SK-N-SH (cell line): ENCODE measurements around the gene UPF2. TPM values are rescaled to one million over a fixed set of nuclear protein-coding genes. Genes with fewer than 3 reads are reported as not detected.
"Not testable (repeated sequence)": the region's sequence is repeated elsewhere in the genome, so short reads cannot be mapped to it uniquely, and the experiment has no call there.

Source experiments
- CTCF ChIA-PET: fragments of 300-600, 350-600 bp; formaldehyde crosslinking; extraction: SDS; loops from one replicate; lab custom pipeline; 2021; lab: Yijun Ruan, JAX
- POLR2A ChIA-PET: fragments of 350-600 bp; sonication (Branson Sonifier 250); formaldehyde crosslinking; extraction: SDS; loops from one replicate; lab custom pipeline; 2020; ENCODE audit warnings: antibody characterized with exemption, inconsistent platforms; lab: Yijun Ruan, JAX
- DNase-seq: peaks from one replicate; pipeline ENCODE4 v3.0.0; 2012
- H2AFZ ChIP-seq: fragments of 200-600 bp; sonication (generic); 2 replicates; pipeline ENCODE4 v1.8.1; 2016; ENCODE audit warnings: antibody characterized with exemption, mild to moderate bottlenecking, low read depth
- H3F3A ChIP-seq: fragments of 200-600 bp; sonication (generic); replicated peaks from 2 replicates; pipeline ENCODE3; 2016; ENCODE audit warnings: antibody characterized with exemption, mild to moderate bottlenecking; ENCODE audit not compliant: insufficient read depth
- H3K27ac ChIP-seq, 2 experiments: fragments of 200-500 bp in 1 of 2; fragments of 200-600 bp in 1 of 2; sonication (Bioruptor generic) in 1 of 2; sonication (generic), shearing (Covaris generic) in 1 of 2; 2 replicates each; pipeline versions ENCODE4 v1.5.1 to v1.6.1; 2014 to 2016; ENCODE audit warnings: low read depth in 2 of 2, inconsistent platforms in 1 of 2, low read length in 1 of 2, mild to moderate bottlenecking in 1 of 2, mixed read lengths in 1 of 2
- H3K27me3 ChIP-seq: fragments of 200-600 bp; sonication (generic), shearing (Covaris generic); 2 replicates; pipeline ENCODE4 v1.6.1; 2016; ENCODE audit warnings: mixed run types; ENCODE audit not compliant: insufficient read depth
- H3K36me3 ChIP-seq, 2 experiments: fragments of 200-500 bp in 1 of 2; fragments of 200-600 bp in 1 of 2; sonication (Bioruptor generic) in 1 of 2; sonication (generic) in 1 of 2; replicated peaks in 1 of 2; 2 replicates each; pipeline versions ENCODE3 to v1.5.1; 2014 to 2016; ENCODE audit warnings: low read length in 1 of 2, mild to moderate bottlenecking in 1 of 2; ENCODE audit not compliant: insufficient read depth in 2 of 2, control insufficient read depth in 1 of 2
- H3K4me1 ChIP-seq, 2 experiments: fragments of 200-500 bp in 1 of 2; fragments of 200-600 bp in 1 of 2; sonication (Bioruptor generic) in 1 of 2; sonication (generic), shearing (Covaris generic) in 1 of 2; 2 replicates each; pipeline versions ENCODE4 v1.5.1 to v1.6.1; 2014 to 2016; ENCODE audit warnings: low read depth in 1 of 2, low read length in 1 of 2, mixed run types in 1 of 2; ENCODE audit not compliant: insufficient read depth in 2 of 2, control insufficient read depth in 1 of 2
- H3K4me2 ChIP-seq: fragments of 200-600 bp; sonication (generic), shearing (Covaris generic); 2 replicates; pipeline ENCODE4 v1.6.1; 2017; ENCODE audit warnings: mixed run types
- H3K4me3 ChIP-seq, 2 experiments: fragments of 200-500 bp in 1 of 2; fragments of 200-600 bp in 1 of 2; sonication (Bioruptor generic) in 1 of 2; sonication (generic), shearing (Covaris generic) in 1 of 2; 2 replicates each; pipeline versions ENCODE4 v1.5.1 to v1.8.1; 2014 to 2016; ENCODE audit warnings: low read depth in 2 of 2, inconsistent platforms in 1 of 2, low read length in 1 of 2, mild to moderate bottlenecking in 1 of 2, mixed read lengths in 1 of 2, moderate library complexity in 1 of 2
- H3K79me2 ChIP-seq: fragments of 200-600 bp; sonication (generic); 2 replicates; pipeline ENCODE4 v1.8.1; 2017; ENCODE audit warnings: mild to moderate bottlenecking; ENCODE audit not compliant: insufficient read depth
- H3K9ac ChIP-seq: fragments of 200-600 bp; sonication (generic); 2 replicates; pipeline ENCODE4 v1.6.1; 2017; ENCODE audit warnings: mixed run types
- H3K9me2 ChIP-seq: fragments of 200-600 bp; sonication (generic); 2 replicates; pipeline ENCODE4 v1.6.1; 2017; ENCODE audit warnings: mixed run types
- H3K9me3 ChIP-seq: fragments of 200-600 bp; sonication (generic); 2 replicates; pipeline ENCODE4 v1.6.1; 2017; ENCODE audit warnings: mixed run types, mild to moderate bottlenecking, moderate library complexity
- H4K20me1 ChIP-seq: fragments of 200-600 bp; sonication (generic); 2 replicates; pipeline ENCODE4 v1.6.1; 2017; ENCODE audit warnings: mild to moderate bottlenecking, mixed run types; ENCODE audit not compliant: insufficient read depth
- FOXM1 ChIP-seq: IDR thresholded peaks from 2 replicates; pipeline ENCODE4 v1.4.0; 2012; ENCODE audit warnings: low read depth, mild to moderate bottlenecking
- GABPA ChIP-seq: IDR thresholded peaks from 2 replicates; pipeline ENCODE4 v1.4.0; 2012; ENCODE audit warnings: low read depth, mild to moderate bottlenecking
- NFIC ChIP-seq: IDR thresholded peaks from 2 replicates; pipeline ENCODE4 v1.4.0; 2012; ENCODE audit warnings: borderline replicate concordance
- PBX3 ChIP-seq: IDR thresholded peaks from 2 replicates; pipeline ENCODE4; 2012
- RFX5 ChIP-seq: IDR thresholded peaks from 2 replicates; pipeline ENCODE4 v1.6.1; 2012; ENCODE audit warnings: mild to moderate bottlenecking, improper control_type of control experiment, low read length
- RXRA ChIP-seq: IDR thresholded peaks from 2 replicates; pipeline ENCODE4 v1.4.0; 2012; ENCODE audit warnings: low read depth, mild to moderate bottlenecking, borderline replicate concordance
- TEAD4 ChIP-seq: IDR thresholded peaks from 2 replicates; pipeline ENCODE4 v1.4.0; 2012; ENCODE audit warnings: mild to moderate bottlenecking, borderline replicate concordance; ENCODE audit not compliant: insufficient read depth
- WGBS: methylation state at CpG from one replicate; pipeline ENCODE4 v1.1.6; 2017; ENCODE audit warnings: low lambda C conversion rate; 5-methylcytosine and 5-hydroxymethylcytosine counted together
- polyA plus RNA-seq, 3 experiments: library from polyadenylated mRNA; depleted of rRNA; stranded (reverse); fragments of >200 nt; gene quantifications; 2 replicates each; pipeline ENCODE4 v1.2.3, GENCODE V29; 2012
- TF ChIP-seq, protein P1 (sequence below): fragments of 150-350 bp; IDR thresholded peaks from 2 replicates; pipeline ENCODE4 v1.6.1; 2016; ENCODE audit warnings: mild to moderate bottlenecking, low read depth, low read length
- TF ChIP-seq, protein P2 (sequence below): IDR thresholded peaks from 2 replicates; pipeline ENCODE4 v1.4.0; 2012; ENCODE audit warnings: low read depth, borderline replicate concordance

Gene UPF2
- polyA plus RNA-seq, 1 of the 3 experiments (the other 2 are of a cell fraction): 4.7 TPM

- H3K9me2 ChIP-seq: no peaks in the 10 kb centered on the region
- WGBS: 98% methylated on average over 3 of the region's 3 CpGs
- H3K27me3 ChIP-seq: no peaks in the 10 kb centered on the region
- ChIA-PET CTCF (interaction anchor here (0.7 to 1.5 kb wide), 2 partner anchors 200 to 461 kb away, joined by 3 to 7 read pairs; no protein-coding TSS in a partner anchor), POLR2A (no interaction called here)
- H3K36me3 ChIP-seq: peaks cover 15 to 46% of the 10 kb centered on the region in 2 experiments
- no peak overlapping the region for H2AFZ ChIP-seq
- H3K9ac ChIP-seq: no peak overlapping the region
- no peak overlapping the region for H3K4me2 ChIP-seq
- H3K27ac ChIP-seq: no peak overlapping the region
- H3K4me3 ChIP-seq: no peak overlapping the region
- H4K20me1 ChIP-seq: no peaks in the 10 kb centered on the region
- no peaks in the 10 kb centered on the region for H3F3A ChIP-seq
- no peaks in the 10 kb centered on the region for H3K4me1 ChIP-seq
- DNase-seq: no peak
- no peak for TF ChIP-seq FOXM1
- no peaks in the 10 kb centered on the region for H3K9me3 ChIP-seq
- no peaks in the 10 kb centered on the region; the same call in 1 of the 2 replicates for H3K79me2 ChIP-seq
Observed at GRCh38 chr10:11982253-11982652, 60.4 kb downstream of the UPF2 start.

DNA sequence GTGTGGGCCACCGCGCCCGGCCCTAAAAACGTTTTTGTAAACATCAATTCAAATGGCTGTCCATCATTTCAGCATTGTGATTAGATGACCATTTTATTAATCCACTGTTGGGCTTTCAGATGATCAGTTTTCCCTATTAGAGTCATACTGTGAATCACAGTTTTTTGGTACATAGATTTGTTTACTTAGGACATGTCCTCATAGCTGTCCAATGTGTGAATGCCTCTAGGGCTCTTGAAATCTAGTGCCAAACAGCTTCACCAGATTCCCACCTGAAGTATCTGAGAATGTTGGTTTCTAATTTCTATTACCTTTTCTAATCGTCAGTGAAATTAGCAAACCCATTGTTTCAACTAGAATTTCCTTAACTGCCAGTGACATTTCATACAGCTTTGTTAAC lies 66.8 kb downstream of the UPF2 start:
- no peaks in the 10 kb centered on the region for H3K9me3 ChIP-seq
- H3K9me2 ChIP-seq: no peaks in the 10 kb centered on the region
- H3K36me3 ChIP-seq: peaks cover 28 to 48% of the 10 kb centered on the region in 2 experiments
- no peak overlapping the region for H2AFZ ChIP-seq
- no peaks in the 10 kb centered on the region for H3K79me2 ChIP-seq
- no peaks in the 10 kb centered on the region for H4K20me1 ChIP-seq
- H3F3A ChIP-seq: peaks cover 4% of the 10 kb centered on the region
- no peaks in the 10 kb centered on the region for H3K4me1 ChIP-seq
- H3K27ac ChIP-seq: no peak overlapping the region
- H3K4me3 ChIP-seq: no peak overlapping the region
- no peak for DNase-seq
- no peak overlapping the region for H3K4me2 ChIP-seq
- CTCF ChIA-PET: interaction anchor here (1.2 to 1.6 kb wide), 2 partner anchors 11 to 193 kb away, joined by 5 to 15 read pairs; no protein-coding TSS in a partner anchor
- TF ChIP-seq RFX5 (no peak), NFIC (no peak), TEAD4 (no peak)
- TF ChIP-seq, all 33 proteins: peak for 0
- no peak overlapping the region for H3K9ac ChIP-seq
- H3K27me3 ChIP-seq: no peaks in the 10 kb centered on the region
- 93% methylated on average over 5 of the region's 5 CpGs for WGBS
- POLR2A ChIA-PET: no interaction called here

DNA sequence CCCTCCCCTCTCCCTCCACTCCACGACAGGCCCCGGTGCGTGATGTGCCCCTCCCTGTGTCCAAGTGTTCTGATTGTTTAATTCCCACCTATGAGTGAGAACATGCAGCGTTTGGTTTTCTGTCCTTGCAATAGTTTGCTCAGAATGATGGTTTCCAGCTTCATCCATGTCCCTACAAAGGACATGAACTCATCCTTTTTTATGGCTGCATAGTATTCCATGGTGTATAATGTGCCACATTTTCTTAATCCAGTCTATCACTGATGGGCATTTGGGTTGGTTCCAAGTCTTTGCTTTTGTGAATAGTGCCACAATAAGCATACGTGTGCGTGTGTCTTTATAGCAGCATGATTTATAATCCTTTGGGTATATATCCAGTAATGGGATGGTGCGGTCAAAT lies 70.1 kb downstream of the UPF2 start:
- H3F3A ChIP-seq, H3K4me2 ChIP-seq, H3K27ac ChIP-seq, H3K9me3 ChIP-seq, H3K79me2 ChIP-seq, H3K4me3 ChIP-seq, H3K4me1 ChIP-seq, H2AFZ ChIP-seq, H3K9ac ChIP-seq, POLR2A ChIA-PET, H3K27me3 ChIP-seq, H3K9me2 ChIP-seq, CTCF ChIA-PET, DNase-seq, H4K20me1 ChIP-seq: not testable (repeated sequence)
- 98% methylated on average over 7 of the region's 7 CpGs for WGBS
- H3K36me3 ChIP-seq: peaks cover 16 to 51% of the 10 kb centered on the region in 2 experiments

- Histone ChIP-seq H3K4me1 (no peaks in the 10 kb centered on the region), H3K4me2 (no peak overlapping the region), H3K9ac (no peak overlapping the region), H2AFZ (no peak overlapping the region), H3K27ac (no peak overlapping the region), H3K36me3 (peaks cover 52 to 61% of the 10 kb centered on the region in 2 experiments)
- 96% methylated on average over 2 of the region's 2 CpGs for WGBS
- TF ChIP-seq GABPA (no peak), RXRA (no peak), PBX3 (no peak)
- TF ChIP-seq, protein P1, sequence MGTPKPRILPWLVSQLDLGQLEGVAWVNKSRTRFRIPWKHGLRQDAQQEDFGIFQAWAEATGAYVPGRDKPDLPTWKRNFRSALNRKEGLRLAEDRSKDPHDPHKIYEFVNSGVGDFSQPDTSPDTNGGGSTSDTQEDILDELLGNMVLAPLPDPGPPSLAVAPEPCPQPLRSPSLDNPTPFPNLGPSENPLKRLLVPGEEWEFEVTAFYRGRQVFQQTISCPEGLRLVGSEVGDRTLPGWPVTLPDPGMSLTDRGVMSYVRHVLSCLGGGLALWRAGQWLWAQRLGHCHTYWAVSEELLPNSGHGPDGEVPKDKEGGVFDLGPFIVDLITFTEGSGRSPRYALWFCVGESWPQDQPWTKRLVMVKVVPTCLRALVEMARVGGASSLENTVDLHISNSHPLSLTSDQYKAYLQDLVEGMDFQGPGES: no peak
- TF ChIP-seq, protein P2, sequence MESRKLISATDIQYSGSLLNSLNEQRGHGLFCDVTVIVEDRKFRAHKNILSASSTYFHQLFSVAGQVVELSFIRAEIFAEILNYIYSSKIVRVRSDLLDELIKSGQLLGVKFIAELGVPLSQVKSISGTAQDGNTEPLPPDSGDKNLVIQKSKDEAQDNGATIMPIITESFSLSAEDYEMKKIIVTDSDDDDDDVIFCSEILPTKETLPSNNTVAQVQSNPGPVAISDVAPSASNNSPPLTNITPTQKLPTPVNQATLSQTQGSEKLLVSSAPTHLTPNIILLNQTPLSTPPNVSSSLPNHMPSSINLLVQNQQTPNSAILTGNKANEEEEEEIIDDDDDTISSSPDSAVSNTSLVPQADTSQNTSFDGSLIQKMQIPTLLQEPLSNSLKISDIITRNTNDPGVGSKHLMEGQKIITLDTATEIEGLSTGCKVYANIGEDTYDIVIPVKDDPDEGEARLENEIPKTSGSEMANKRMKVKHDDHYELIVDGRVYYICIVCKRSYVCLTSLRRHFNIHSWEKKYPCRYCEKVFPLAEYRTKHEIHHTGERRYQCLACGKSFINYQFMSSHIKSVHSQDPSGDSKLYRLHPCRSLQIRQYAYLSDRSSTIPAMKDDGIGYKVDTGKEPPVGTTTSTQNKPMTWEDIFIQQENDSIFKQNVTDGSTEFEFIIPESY: no peak
- TF ChIP-seq, all 33 proteins: peak for 0
- Histone ChIP-seq H3K79me2 (no peaks in the 10 kb centered on the region), H3K4me3 (no peak overlapping the region), H3F3A (no peaks in the 10 kb centered on the region), H3K27me3 (no peaks in the 10 kb centered on the region), H3K9me2 (no peaks in the 10 kb centered on the region), H4K20me1 (no peaks in the 10 kb centered on the region), H3K9me3 (peaks cover 7% of the 10 kb centered on the region; the same call in 1 of the 2 replicates)
- peak; percentile 9 for DNase-seq
- ChIA-PET CTCF (interaction anchor here (1.1 to 1.3 kb wide), 2 partner anchors 24 to 142 kb away, joined by 3 to 7 read pairs; no protein-coding TSS in a partner anchor), POLR2A (no interaction called here)
Observed at GRCh38 chr10:11962176-11962575, 80.4 kb downstream of the UPF2 start.
